ENCODE data around the gene CSRP1. TPM values are rescaled to one million over a fixed set of nuclear protein-coding genes. Genes with fewer than 3 reads are reported as not detected.
A peak's percentile ranks its signal among the peaks of the same experiment; 100 is the strongest.

The CSRP1 gene
- 10.4 to 11.4 TPM (median 10.7 TPM) in 3 replicates for total RNA-seq

GRCh38 chr1:201506557-201507359, at the start of gene CSRP1:
CSRP1 (minus strand) TSS chr1:201507123; CDS start chr1:201496303, 10,820 bp downstream.
- Mint-ChIP-seq H3K27me3 (ENCODE audit: low read depth) (no peaks in the 10 kb centered on the region), H3K4me3 (no peak within 1 kb of the TSS), H3K27ac (peak within 1 kb of the TSS; percentile 99), H3K4me1 (peaks cover 58% of the 10 kb centered on the region), H3K9me3 (no peaks in the 10 kb centered on the region), H3K36me3 (no peaks in the 10 kb centered on the region)
- no peak for DNase-seq (ENCODE audit: low spot score in 2 of 2, unreplicated experiment in 2 of 2)
- TF ChIP-seq, protein P1, sequence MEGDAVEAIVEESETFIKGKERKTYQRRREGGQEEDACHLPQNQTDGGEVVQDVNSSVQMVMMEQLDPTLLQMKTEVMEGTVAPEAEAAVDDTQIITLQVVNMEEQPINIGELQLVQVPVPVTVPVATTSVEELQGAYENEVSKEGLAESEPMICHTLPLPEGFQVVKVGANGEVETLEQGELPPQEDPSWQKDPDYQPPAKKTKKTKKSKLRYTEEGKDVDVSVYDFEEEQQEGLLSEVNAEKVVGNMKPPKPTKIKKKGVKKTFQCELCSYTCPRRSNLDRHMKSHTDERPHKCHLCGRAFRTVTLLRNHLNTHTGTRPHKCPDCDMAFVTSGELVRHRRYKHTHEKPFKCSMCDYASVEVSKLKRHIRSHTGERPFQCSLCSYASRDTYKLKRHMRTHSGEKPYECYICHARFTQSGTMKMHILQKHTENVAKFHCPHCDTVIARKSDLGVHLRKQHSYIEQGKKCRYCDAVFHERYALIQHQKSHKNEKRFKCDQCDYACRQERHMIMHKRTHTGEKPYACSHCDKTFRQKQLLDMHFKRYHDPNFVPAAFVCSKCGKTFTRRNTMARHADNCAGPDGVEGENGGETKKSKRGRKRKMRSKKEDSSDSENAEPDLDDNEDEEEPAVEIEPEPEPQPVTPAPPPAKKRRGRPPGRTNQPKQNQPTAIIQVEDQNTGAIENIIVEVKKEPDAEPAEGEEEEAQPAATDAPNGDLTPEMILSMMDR (IDR thresholded peaks at IDR 0.05; ENCODE audit: unreplicated experiment), result no peak

DNA sequence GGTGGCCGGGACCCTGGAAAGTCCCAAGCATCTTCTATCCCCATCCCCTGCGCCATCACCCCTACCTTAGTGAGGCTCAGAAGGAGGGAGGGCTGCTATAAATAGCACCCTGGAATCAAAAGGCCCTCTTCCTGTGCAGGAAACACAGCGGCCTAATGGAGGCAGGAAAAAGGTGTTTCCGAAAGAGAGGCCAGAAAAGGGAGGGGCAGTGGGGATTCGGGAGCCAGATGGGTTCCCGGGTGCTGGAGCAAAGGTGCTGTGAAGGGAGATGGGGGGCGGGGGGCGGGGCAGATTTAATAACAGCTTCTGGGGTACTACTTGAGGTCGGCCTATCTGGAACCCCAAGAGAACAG, 48.6 kb upstream of the CSRP1 start:
- peaks cover 2% of the 10 kb centered on the region for H3K36me3 Mint-ChIP-seq
- H3K27ac Mint-ChIP-seq, result no peak overlapping the region
- peaks cover 37% of the 10 kb centered on the region for H3K4me1 Mint-ChIP-seq
- DNase-seq (ENCODE audit: low spot score in 2 of 2, unreplicated experiment in 2 of 2), result no peak
- no peaks in the 10 kb centered on the region for H3K9me3 Mint-ChIP-seq
- TF ChIP-seq, protein P1 (IDR thresholded peaks at IDR 0.05; ENCODE audit: unreplicated experiment), result no peak
- no peak overlapping the region for H3K4me3 Mint-ChIP-seq
- H3K27me3 Mint-ChIP-seq (ENCODE audit: low read depth), result no peaks in the 10 kb centered on the region

- no peak for DNase-seq (ENCODE audit: low spot score in 2 of 2, unreplicated experiment in 2 of 2)
- no peaks in the 10 kb centered on the region for H3K9me3 Mint-ChIP-seq
- no peak overlapping the region for H3K4me3 Mint-ChIP-seq
- H3K36me3 Mint-ChIP-seq, result peaks cover 2% of the 10 kb centered on the region
- no peaks in the 10 kb centered on the region for H3K27me3 Mint-ChIP-seq (ENCODE audit: low read depth)
- no peak overlapping the region for H3K27ac Mint-ChIP-seq
- H3K4me1 Mint-ChIP-seq, result peaks cover 36% of the 10 kb centered on the region
- TF ChIP-seq, protein P1 (IDR thresholded peaks at IDR 0.05; ENCODE audit: unreplicated experiment), result no peak
These were observed 48.1 kb upstream of the CSRP1 start for GRCh38 chr1:201554789-201555592.

GRCh38 chr1:201554190-201554600, 47.3 kb upstream of the CSRP1 start:
- H3K36me3 Mint-ChIP-seq, result peaks cover 2% of the 10 kb centered on the region
- no peak for DNase-seq (ENCODE audit: low spot score in 2 of 2, unreplicated experiment in 2 of 2)
- TF ChIP-seq, protein P1 (IDR thresholded peaks at IDR 0.05; ENCODE audit: unreplicated experiment), result no peak
- no peaks in the 10 kb centered on the region for H3K9me3 Mint-ChIP-seq
- peaks cover 31% of the 10 kb centered on the region for H3K4me1 Mint-ChIP-seq
- H3K27me3 Mint-ChIP-seq (ENCODE audit: low read depth), result no peaks in the 10 kb centered on the region
- peak overlapping the region; percentile 28 for H3K27ac Mint-ChIP-seq
- H3K4me3 Mint-ChIP-seq, result no peak overlapping the region

- Mint-ChIP-seq H3K27me3 (ENCODE audit: low read depth) (no peaks in the 10 kb centered on the region), H3K36me3 (peaks cover 2% of the 10 kb centered on the region), H3K4me1 (peaks cover 32% of the 10 kb centered on the region), H3K27ac (peak overlapping the region; percentile 28), H3K9me3 (no peaks in the 10 kb centered on the region), H3K4me3 (no peak overlapping the region)
- DNase-seq (ENCODE audit: low spot score in 2 of 2, unreplicated experiment in 2 of 2), result no peak
- TF ChIP-seq, protein P1 (IDR thresholded peaks at IDR 0.05; ENCODE audit: unreplicated experiment), result no peak
These were observed 46.7 kb upstream of the CSRP1 start for GRCh38 chr1:201553496-201554189.

Measured in mesothelial cell of epicardium (in vitro differentiated cells).